Measurements from ENCODE around the gene ERF.

DNA sequence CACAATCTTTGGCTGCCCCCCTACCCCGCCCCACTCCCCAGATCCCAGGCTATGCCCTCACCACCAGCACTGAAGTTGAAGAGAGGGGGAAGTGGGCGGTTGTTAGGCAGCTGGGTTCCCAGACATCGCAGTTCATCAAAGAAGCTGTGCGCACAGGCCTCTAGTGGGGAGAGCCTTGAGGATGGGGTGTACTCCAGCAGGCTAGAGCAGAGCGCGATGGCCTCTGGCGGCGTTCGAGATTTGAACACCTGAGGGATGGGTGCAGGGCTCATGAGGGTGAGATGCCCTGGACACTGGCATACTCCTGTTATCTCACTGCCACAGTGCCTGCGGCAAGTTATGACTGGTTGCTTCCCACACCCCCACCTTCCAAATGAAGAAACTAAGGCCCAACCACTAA lies 22.5 kb downstream of the ERF start:
- TF ChIP-seq, protein P1, sequence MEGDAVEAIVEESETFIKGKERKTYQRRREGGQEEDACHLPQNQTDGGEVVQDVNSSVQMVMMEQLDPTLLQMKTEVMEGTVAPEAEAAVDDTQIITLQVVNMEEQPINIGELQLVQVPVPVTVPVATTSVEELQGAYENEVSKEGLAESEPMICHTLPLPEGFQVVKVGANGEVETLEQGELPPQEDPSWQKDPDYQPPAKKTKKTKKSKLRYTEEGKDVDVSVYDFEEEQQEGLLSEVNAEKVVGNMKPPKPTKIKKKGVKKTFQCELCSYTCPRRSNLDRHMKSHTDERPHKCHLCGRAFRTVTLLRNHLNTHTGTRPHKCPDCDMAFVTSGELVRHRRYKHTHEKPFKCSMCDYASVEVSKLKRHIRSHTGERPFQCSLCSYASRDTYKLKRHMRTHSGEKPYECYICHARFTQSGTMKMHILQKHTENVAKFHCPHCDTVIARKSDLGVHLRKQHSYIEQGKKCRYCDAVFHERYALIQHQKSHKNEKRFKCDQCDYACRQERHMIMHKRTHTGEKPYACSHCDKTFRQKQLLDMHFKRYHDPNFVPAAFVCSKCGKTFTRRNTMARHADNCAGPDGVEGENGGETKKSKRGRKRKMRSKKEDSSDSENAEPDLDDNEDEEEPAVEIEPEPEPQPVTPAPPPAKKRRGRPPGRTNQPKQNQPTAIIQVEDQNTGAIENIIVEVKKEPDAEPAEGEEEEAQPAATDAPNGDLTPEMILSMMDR (IDR thresholded peaks at IDR 0.05): no peak
- no peak for TF ChIP-seq SIN3A (IDR thresholded peaks at IDR 0.05; ENCODE audit: borderline replicate concordance, low read depth, low read length)
- no peak for TF ChIP-seq NFIC (IDR thresholded peaks at IDR 0.05; ENCODE audit: borderline replicate concordance)
- no peak for TF ChIP-seq JUND (IDR thresholded peaks at IDR 0.05)
- TF ChIP-seq, protein P2, sequence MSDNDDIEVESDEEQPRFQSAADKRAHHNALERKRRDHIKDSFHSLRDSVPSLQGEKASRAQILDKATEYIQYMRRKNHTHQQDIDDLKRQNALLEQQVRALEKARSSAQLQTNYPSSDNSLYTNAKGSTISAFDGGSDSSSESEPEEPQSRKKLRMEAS (IDR thresholded peaks at IDR 0.05; ENCODE audit: low read depth): no peak
- TF ChIP-seq, protein P3, sequence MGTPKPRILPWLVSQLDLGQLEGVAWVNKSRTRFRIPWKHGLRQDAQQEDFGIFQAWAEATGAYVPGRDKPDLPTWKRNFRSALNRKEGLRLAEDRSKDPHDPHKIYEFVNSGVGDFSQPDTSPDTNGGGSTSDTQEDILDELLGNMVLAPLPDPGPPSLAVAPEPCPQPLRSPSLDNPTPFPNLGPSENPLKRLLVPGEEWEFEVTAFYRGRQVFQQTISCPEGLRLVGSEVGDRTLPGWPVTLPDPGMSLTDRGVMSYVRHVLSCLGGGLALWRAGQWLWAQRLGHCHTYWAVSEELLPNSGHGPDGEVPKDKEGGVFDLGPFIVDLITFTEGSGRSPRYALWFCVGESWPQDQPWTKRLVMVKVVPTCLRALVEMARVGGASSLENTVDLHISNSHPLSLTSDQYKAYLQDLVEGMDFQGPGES (IDR thresholded peaks at IDR 0.05; ENCODE audit: low read depth, low read length): no peak
- TF ChIP-seq EP300 (IDR thresholded peaks at IDR 0.05; ENCODE audit: borderline replicate concordance in 1 of 2, low read depth in 1 of 2, low read length in 1 of 2): no peak
- no peak for TF ChIP-seq YY1 (IDR thresholded peaks at IDR 0.05; ENCODE audit: low read depth)
- TF ChIP-seq, protein P4, sequence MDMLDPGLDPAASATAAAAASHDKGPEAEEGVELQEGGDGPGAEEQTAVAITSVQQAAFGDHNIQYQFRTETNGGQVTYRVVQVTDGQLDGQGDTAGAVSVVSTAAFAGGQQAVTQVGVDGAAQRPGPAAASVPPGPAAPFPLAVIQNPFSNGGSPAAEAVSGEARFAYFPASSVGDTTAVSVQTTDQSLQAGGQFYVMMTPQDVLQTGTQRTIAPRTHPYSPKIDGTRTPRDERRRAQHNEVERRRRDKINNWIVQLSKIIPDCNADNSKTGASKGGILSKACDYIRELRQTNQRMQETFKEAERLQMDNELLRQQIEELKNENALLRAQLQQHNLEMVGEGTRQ (IDR thresholded peaks at IDR 0.05; ENCODE audit: borderline replicate concordance, low read depth, low read length): no peak
- no peak for TF ChIP-seq POLR2AphosphoS5 (IDR thresholded peaks at IDR 0.05; ENCODE audit: low read depth, low read length)

Data from SK-N-SH (cell line).